Brain pericyte (primary cell): ENCODE measurements around the gene GLI1.

Experiments used
- DNase-seq: peaks from one replicate; pipeline ENCODE4 v3.0.0-alpha.2; 2012; ENCODE audit warnings: low read depth, low spot score

GLI1 gene

DNA sequence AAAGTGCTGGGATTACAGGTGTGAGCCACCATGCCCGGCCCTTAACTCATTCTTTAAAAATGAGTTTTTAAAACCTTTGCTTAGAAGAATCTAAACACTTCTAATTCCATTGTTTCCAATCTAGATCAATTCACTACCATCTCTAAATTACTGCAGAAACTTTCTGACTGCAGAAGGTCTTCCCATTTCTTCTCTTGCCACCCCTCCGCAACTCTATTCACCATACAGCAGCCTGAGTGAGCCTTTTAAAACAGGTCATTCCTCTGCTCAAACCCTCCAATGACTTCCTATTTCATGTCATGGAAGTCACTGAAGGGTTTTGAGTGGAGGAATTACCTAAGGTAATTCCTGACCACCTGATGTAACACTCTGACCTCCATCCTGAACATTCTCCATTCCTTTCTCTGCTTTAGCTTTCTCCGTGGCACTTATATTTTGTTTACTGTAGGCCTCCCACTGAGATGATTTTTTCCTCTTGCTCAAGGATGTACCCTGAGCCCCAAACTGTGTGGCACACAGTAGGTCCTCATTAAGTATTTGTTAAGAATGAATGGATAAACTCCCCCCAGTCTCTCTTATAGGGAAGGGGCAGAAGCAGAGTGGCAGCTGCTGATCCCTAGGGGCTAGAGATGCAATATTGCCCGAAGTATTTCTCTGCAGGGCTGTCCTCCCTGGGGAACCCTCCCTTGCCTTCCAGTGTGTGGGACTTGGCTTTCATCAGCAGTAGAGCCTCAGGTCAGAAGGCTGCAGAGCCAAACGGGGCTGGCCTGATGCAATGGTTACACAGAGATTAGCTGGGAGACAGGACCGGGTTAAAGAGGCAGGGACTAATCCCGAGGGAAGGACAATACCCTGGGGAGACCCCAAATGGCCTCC lies 59.6 kb downstream of the GLI1 start:
- no peak for DNase-seq

DNA sequence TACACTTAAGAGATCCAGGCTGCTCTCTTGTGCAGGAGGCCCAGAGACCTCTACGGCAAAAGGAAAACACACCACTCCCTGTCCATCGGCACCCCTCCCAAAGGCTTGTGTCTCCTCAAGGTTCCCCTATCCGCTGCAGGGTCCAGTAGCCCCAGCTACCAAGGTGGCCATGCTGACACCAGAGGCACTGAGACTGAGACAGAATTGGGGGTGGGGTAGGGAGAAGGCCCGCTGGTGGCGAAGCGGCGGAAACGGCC lies 60.1 kb downstream of the GLI1 start:
- no peak for DNase-seq

GRCh38 chr12:57520053-57520818 lies 60.7 kb downstream of the GLI1 start, which contains the start of gene DDIT3:
Gene DDIT3 (minus strand): TSS chr12:57520514. CDS start chr12:57517406, 3,108 bp downstream.
- DNase-seq, result peak; percentile 96

GRCh38 chr12:57521525-57522010 lies 62.0 kb downstream of the GLI1 start:
- DNase-seq, result no peak
